ENCODE data around the gene CHAF1A. TPM values are rescaled to one million over a fixed set of nuclear protein-coding genes. Genes with fewer than 3 reads are reported as not detected.

The CHAF1A gene
- total and polyA plus RNA-seq, 2 of the 4 experiments (the other 2 are of a cell fraction) = 12.4 to 22.9 TPM

- H2BK5ac ChIP-seq (ENCODE audit: low read depth, low read length, poor library complexity, severe bottlenecking) = no peak overlapping the region
- H3K4me1 ChIP-seq (ENCODE audit: control insufficient read depth, insufficient read depth, low read length) = peaks cover 10% of the 10 kb centered on the region; the same call in 1 of the 2 replicates
- no peak overlapping the region for H3K23ac ChIP-seq (ENCODE audit: low read depth, low read length)
- intact Hi-C loops (cut with micrococcal nuclease) = no loop called here
- in situ Hi-C loops (cut with MboI; ENCODE audit: low sequenced_read_pairs) = no loop called here
- no peak overlapping the region for H4K5ac ChIP-seq (ENCODE audit: low read depth, low read length)
- no peaks in the 10 kb centered on the region for H3K9me3 ChIP-seq (ENCODE audit: control insufficient read depth, insufficient read depth, low read length)
- no peak overlapping the region for H3K4ac ChIP-seq (ENCODE audit: low read depth, low read length)
- ChIA-PET POLR2A (ENCODE audit: unreplicated experiment) (no interaction called here), CTCF (no interaction called here)
- no peaks in the 10 kb centered on the region; the same call in 1 of the 2 replicates for H3K9me1 ChIP-seq (ENCODE audit: insufficient read depth, low read length)
- WGBS, 2 experiments (ENCODE audit: extremely low coverage in 2 of 2, insufficient read length in 1 of 2) = 96% methylated on average over 16 of the region's 28 CpGs; no CpG with 5 or more reads in 1 of the 2 experiments
- H3K27me3 ChIP-seq (ENCODE audit: control insufficient read depth, insufficient read depth, low read length) = no peaks in the 10 kb centered on the region
- peaks cover 24% of the 10 kb centered on the region for H3K36me3 ChIP-seq (ENCODE audit: control insufficient read depth, insufficient read depth, low read length)
- H4K20me1 ChIP-seq (ENCODE audit: insufficient read depth, low read length) = no peaks in the 10 kb centered on the region
- no peak overlapping the region for H3K56ac ChIP-seq (ENCODE audit: extremely low read depth, insufficient read depth, low read length)
- ATAC-seq (ENCODE audit: low read depth) (no peak), DNase-seq (no peak)
- peak overlapping the region; percentile 78 for H2AK9ac ChIP-seq (replicated peaks; ENCODE audit: low read depth, low read length, poor library complexity)
- H2BK15ac ChIP-seq (ENCODE audit: low read depth, low read length) = no peak overlapping the region
- no peak overlapping the region for H4K8ac ChIP-seq (ENCODE audit: low read depth in 2 of 2, low read length in 2 of 2)
- no peak overlapping the region for H3K18ac ChIP-seq (ENCODE audit: low read depth, low read length)
- no peak overlapping the region for H3K27ac ChIP-seq (ENCODE audit: insufficient read depth, low read length)
- no peak overlapping the region for H3K4me2 ChIP-seq (ENCODE audit: low read depth, low read length)
- H2AK5ac ChIP-seq (ENCODE audit: low read depth, low read length) = no peak overlapping the region
- H4K91ac ChIP-seq (ENCODE audit: insufficient read depth, low read depth, low read length) = no peak overlapping the region
- H3K4me3 ChIP-seq (ENCODE audit: insufficient read depth, low read depth, low read length) = no peak overlapping the region
- no peak overlapping the region for H3K14ac ChIP-seq (replicated peaks; ENCODE audit: low read depth, low read length)
- peaks cover 0 to 7% of the 10 kb centered on the region in 2 experiments; a peak in 1 of 4 replicates for H3K79me1 ChIP-seq (ENCODE audit: low read depth in 1 of 2, low read length in 2 of 2)
- H2BK20ac ChIP-seq (ENCODE audit: low read depth, low read length) = no peak overlapping the region
- no TSS peak for BruUV-seq (replicated peaks)
- TF ChIP-seq FOS (IDR thresholded peaks at IDR 0.05; ENCODE audit: low read depth, low read length) (no peak), CEBPB (IDR thresholded peaks at IDR 0.05; ENCODE audit: low read depth, low read length) (no peak), BHLHE40 (IDR thresholded peaks at IDR 0.05; ENCODE audit: low read depth, low read length) (no peak), CHD1 (IDR thresholded peaks at IDR 0.05; ENCODE audit: low read depth, low read length) (no peak), MXI1 (IDR thresholded peaks at IDR 0.05; ENCODE audit: borderline replicate concordance, low read depth, low read length) (no peak), POLR2A (IDR thresholded peaks at IDR 0.05; ENCODE audit: low read depth, low read length) (no peak), CTCF (conservative IDR thresholded peaks at IDR 0.05; ENCODE audit: low read depth, low read length) (no peak), ELK1 (IDR thresholded peaks at IDR 0.05; ENCODE audit: borderline replicate concordance, low read depth, low read length) (no peak), SMC3 (IDR thresholded peaks at IDR 0.05; ENCODE audit: low read depth, low read length) (no peak), RFX5 (IDR thresholded peaks at IDR 0.05; ENCODE audit: low read depth, low read length) (no peak), RCOR1 (IDR thresholded peaks at IDR 0.05; ENCODE audit: insufficient replicate concordance, low read length) (no peak), USF2 (IDR thresholded peaks at IDR 0.05; ENCODE audit: low read depth, low read length) (no peak), MAFK (IDR thresholded peaks at IDR 0.05; ENCODE audit: low read depth, low read length) (no peak), RAD21 (IDR thresholded peaks at IDR 0.05; ENCODE audit: low read length) (no peak), NFE2L2 (IDR thresholded peaks at IDR 0.05; ENCODE audit: low read depth, low read length) (no peak)
- dilution Hi-C loops (cut with HindIII; ENCODE audit: low sequenced_read_pairs, unreplicated experiment) = no loop called here
- H3K9ac ChIP-seq (ENCODE audit: low read depth, low read length) = no peak overlapping the region
- H2AFZ ChIP-seq (replicated peaks; ENCODE audit: low read length, poor library complexity) = no peak overlapping the region
- H2BK120ac ChIP-seq (ENCODE audit: low read depth, low read length) = no peak overlapping the region
Observed at GRCh38 chr19:4432918-4433506, 30.6 kb downstream of the CHAF1A start.
